Lung (tissue), 12 donors: ENCODE measurements around the gene AGBL4. TPM values are rescaled to one million over a fixed set of nuclear protein-coding genes. Genes with fewer than 3 reads are reported as not detected.

Experiments used
- ATAC-seq: fragments of 200-7000 bp; cut with Tn5 transposase; one replicate; pipeline ENCODE4 v1.9.1; 2020; ENCODE audit warnings: moderate number of reproducible peaks; ENCODE audit not compliant: insufficient read depth, low FRiP score
- DNase-seq, 3 donors: peaks; one replicate each; pipeline ENCODE4 v3.0.0-alpha.2; 2013 to 2017
- H3K27ac ChIP-seq, 2 donors: one replicate each; pipeline ENCODE4 v1.5.1; 2013; ENCODE audit warnings: mild to moderate bottlenecking in 2 of 2, moderate library complexity in 2 of 2, control low read depth in 1 of 2, inconsistent platforms in 1 of 2, low read depth in 1 of 2, low read length in 1 of 2
- H3K27me3 ChIP-seq, 3 donors: one replicate each; pipeline ENCODE4 v1.5.1; 2013; ENCODE audit warnings: low read length in 2 of 3; ENCODE audit not compliant: control insufficient read depth in 3 of 3, insufficient read depth in 3 of 3
- H3K36me3 ChIP-seq, 4 donors: one replicate each; pipeline ENCODE4 v1.5.1; 2013; ENCODE audit warnings: low read length in 4 of 4, mild to moderate bottlenecking in 1 of 4, moderate library complexity in 1 of 4; ENCODE audit not compliant: control insufficient read depth in 4 of 4, insufficient read depth in 4 of 4
- H3K4me1 ChIP-seq, 5 donors: one replicate each; pipeline ENCODE4 v1.5.1; 2013; ENCODE audit warnings: low read length in 5 of 5, mild to moderate bottlenecking in 2 of 5, moderate library complexity in 1 of 5; ENCODE audit not compliant: control insufficient read depth in 5 of 5, insufficient read depth in 5 of 5
- H3K4me3 ChIP-seq: one replicate; pipeline ENCODE4 v1.5.1; 2013; ENCODE audit warnings: mild to moderate bottlenecking, control low read depth, moderate library complexity
- H3K9ac ChIP-seq, 2 donors: one replicate each; pipeline ENCODE4 v1.5.1; 2013; ENCODE audit warnings: low read length in 2 of 2, control low read depth in 1 of 2; ENCODE audit not compliant: insufficient read depth in 1 of 2
- H3K9me3 ChIP-seq, 4 donors: one replicate each; pipeline ENCODE4 v1.5.1; 2013; ENCODE audit warnings: low read length in 3 of 4, mild to moderate bottlenecking in 1 of 4, moderate library complexity in 1 of 4; ENCODE audit not compliant: control insufficient read depth in 4 of 4, insufficient read depth in 3 of 4
- CTCF ChIP-seq: IDR thresholded peaks from 2 replicates; pipeline ENCODE4 v1.5.1; 2012; ENCODE audit warnings: mild to moderate bottlenecking; ENCODE audit errors: control extremely low read depth, extremely low read depth
- WGBS, 2 donors: extraction: QIAGEN DNeasy Blood & Tissue Kit; methylation state at CpG; one replicate each; pipeline ENCODE4 v1.1.7; 2013; 5-methylcytosine and 5-hydroxymethylcytosine counted together
- polyA plus RNA-seq, 2 donors: library from polyadenylated mRNA; stranded (reverse); fragments of 200-250 nt; gene quantifications; one replicate each; pipeline ENCODE4 v1.2.1, GENCODE V29; 2013
- total RNA-seq, 2 donors: library from RNA; depleted of rRNA in 1 of 2; stranded (reverse); fragments of >200 nt in 1 of 2; gene quantifications; one replicate each; pipeline ENCODE4 v1.2.1, GENCODE V29; 2014 to 2021
- donor health status: control.
- donor health status: control.
- donor health status: Bipolar disorder and iron deficiency.
- donor health status: healthy.
- donor health status: DM: yes; HTN: yes; CAD: no.

AGBL4 gene
- total and polyA plus RNA-seq, 4 donors, result 0.24 to 7.5 (median 2.6) TPM

GRCh38 chr1:48644190-48644900, 1379.4 kb downstream of the AGBL4 start:
- Histone ChIP-seq H3K4me3 (no peak overlapping the region), H3K9ac (no peak overlapping the region), H3K27me3 (no peaks in the 10 kb centered on the region), H3K36me3 (no peaks in the 10 kb centered on the region), H3K4me1 (no peaks in the 10 kb centered on the region), H3K27ac (no peak overlapping the region), H3K9me3 (peaks cover 0 to 2% (median 0%) of the 10 kb centered on the region in 4 donors)
- 89 to 90% methylated on average over 7 of the region's 7 CpGs for WGBS, 2 donors
- no peak for ATAC-seq
- TF ChIP-seq CTCF, result no peak
- DNase-seq, result no peak

- no peaks in the 10 kb centered on the region for H3K27me3 ChIP-seq
- WGBS, 2 donors, result 91 to 96% methylated on average over 1 of the region's 1 CpG
- H3K27ac ChIP-seq, result no peak overlapping the region
- H3K4me1 ChIP-seq, result no peaks in the 10 kb centered on the region
- H3K36me3 ChIP-seq, result no peaks in the 10 kb centered on the region
- H3K4me3 ChIP-seq, result no peak overlapping the region
- TF ChIP-seq CTCF, result no peak
- no peak for DNase-seq
- H3K9ac ChIP-seq, result no peak overlapping the region
- no peak for ATAC-seq
- H3K9me3 ChIP-seq, result peaks cover 0 to 2% (median 0%) of the 10 kb centered on the region in 4 donors
Observed at GRCh38 chr1:48643193-48643592, 1380.6 kb downstream of the AGBL4 start.

GRCh38 chr1:48640836-48641492, 1382.8 kb downstream of the AGBL4 start:
- Histone ChIP-seq H3K4me3 (no peak overlapping the region), H3K9ac (no peak overlapping the region), H3K27me3 (no peaks in the 10 kb centered on the region), H3K27ac (no peak overlapping the region), H3K4me1 (no peaks in the 10 kb centered on the region), H3K36me3 (no peaks in the 10 kb centered on the region), H3K9me3 (peaks cover 0 to 1% (median 0%) of the 10 kb centered on the region in 4 donors)
- TF ChIP-seq CTCF, result no peak
- 79 to 89% methylated on average over 5 of the region's 5 CpGs for WGBS, 2 donors
- ATAC-seq (no peak), DNase-seq (no peak)
